GM10847 (cell line): ENCODE results near the gene CLCA1.

Source experiments
- POLR2A ChIP-seq: IDR thresholded peaks from 2 replicates; pipeline ENCODE4 v1.6.1; 2011; ENCODE audit not compliant: insufficient read length; ENCODE audit errors: extremely low read depth

The CLCA1 gene

GRCh38 chr1:86449103-86449502 lies 19.6 kb upstream of the CLCA1 start:
- TF ChIP-seq POLR2A = no peak

- no peak for TF ChIP-seq POLR2A
Observed at GRCh38 chr1:86450847-86451246, 17.9 kb upstream of the CLCA1 start.

GRCh38 chr1:86453664-86454063 lies 15.1 kb upstream of the CLCA1 start:
- TF ChIP-seq POLR2A = no peak

- TF ChIP-seq POLR2A = no peak
Observed at GRCh38 chr1:86455073-86455472, 13.7 kb upstream of the CLCA1 start.

GRCh38 chr1:86460998-86461397 lies 7.7 kb upstream of the CLCA1 start:
- no peak for TF ChIP-seq POLR2A

- no peak for TF ChIP-seq POLR2A
Observed at GRCh38 chr1:86461482-86461881, 7.2 kb upstream of the CLCA1 start.

- no peak for TF ChIP-seq POLR2A
Observed at GRCh38 chr1:86464819-86465218, 3.9 kb upstream of the CLCA1 start.

GRCh38 chr1:86466109-86466844 lies 2.5 kb upstream of the CLCA1 start:
- TF ChIP-seq POLR2A = no peak

GRCh38 chr1:86466986-86467385 lies 1.7 kb upstream of the CLCA1 start:
- no peak for TF ChIP-seq POLR2A

- no peak for TF ChIP-seq POLR2A
Observed at GRCh38 chr1:86470859-86471258, 2.1 kb downstream of the CLCA1 start.

- no peak for TF ChIP-seq POLR2A
Observed at GRCh38 chr1:86471291-86471690, 2.6 kb downstream of the CLCA1 start.

- TF ChIP-seq POLR2A = no peak
Observed at GRCh38 chr1:86472152-86472551, 3.4 kb downstream of the CLCA1 start.

GRCh38 chr1:86472767-86473166 lies 4.0 kb downstream of the CLCA1 start:
- TF ChIP-seq POLR2A = no peak

- no peak for TF ChIP-seq POLR2A
Observed at GRCh38 chr1:86477256-86477655, 8.5 kb downstream of the CLCA1 start.

GRCh38 chr1:86477682-86478081 lies 9.0 kb downstream of the CLCA1 start:
- no peak for TF ChIP-seq POLR2A

- no peak for TF ChIP-seq POLR2A
Observed at GRCh38 chr1:86478416-86479156, 9.9 kb downstream of the CLCA1 start.

- no peak for TF ChIP-seq POLR2A
Observed at GRCh38 chr1:86481966-86482365, 13.2 kb downstream of the CLCA1 start.
